Activated T-cell treated with anti-CD3 and anti-CD28 coated beads for 4 hours (primary cell): ENCODE measurements around the gene NAT10.

Experiments
- DNase-seq: peaks from one replicate; pipeline ENCODE4 v3.0.0-alpha.2; 2020

NAT10 gene

GRCh38 chr11:34150494-34151151 lies 45.2 kb downstream of the NAT10 start:
- DNase-seq: no peak

- DNase-seq: no peak
Observed at GRCh38 chr11:34151166-34151565, 45.7 kb downstream of the NAT10 start.

GRCh38 chr11:34151916-34152845 lies 46.8 kb downstream of the NAT10 start:
- DNase-seq: no peak

- no peak for DNase-seq
Observed at GRCh38 chr11:34154059-34154875, 48.8 kb downstream of the NAT10 start.

- no peak for DNase-seq
Observed at GRCh38 chr11:34155057-34155756, 49.8 kb downstream of the NAT10 start.

- DNase-seq: no peak
Observed at GRCh38 chr11:34155757-34156062, 50.3 kb downstream of the NAT10 start.

GRCh38 chr11:34157163-34157562 lies 51.7 kb downstream of the NAT10 start:
- DNase-seq: no peak

GRCh38 chr11:34158661-34159060 lies 53.2 kb downstream of the NAT10 start:
- no peak for DNase-seq

- DNase-seq: no peak
Observed at GRCh38 chr11:34160049-34160721, 54.8 kb downstream of the NAT10 start.

GRCh38 chr11:34160791-34161190 lies 55.4 kb downstream of the NAT10 start:
- no peak for DNase-seq

- DNase-seq: no peak
Observed at GRCh38 chr11:34161361-34161760, 55.9 kb downstream of the NAT10 start.

GRCh38 chr11:34161812-34162492 lies 56.5 kb downstream of the NAT10 start:
- DNase-seq: peak; percentile 2

GRCh38 chr11:34162493-34162820 lies 57.0 kb downstream of the NAT10 start:
- DNase-seq: no peak

GRCh38 chr11:34162856-34163255 lies 57.4 kb downstream of the NAT10 start:
- DNase-seq: no peak

- DNase-seq: no peak
Observed at GRCh38 chr11:34165121-34165520, 59.7 kb downstream of the NAT10 start.

- no peak for DNase-seq
Observed at GRCh38 chr11:34165786-34166555, 60.5 kb downstream of the NAT10 start.

- no peak for DNase-seq
Observed at GRCh38 chr11:34166806-34167740, 61.6 kb downstream of the NAT10 start.

- no peak for DNase-seq
Observed at GRCh38 chr11:34167961-34168360, 62.5 kb downstream of the NAT10 start.

GRCh38 chr11:34168642-34169420 lies 63.4 kb downstream of the NAT10 start:
- no peak for DNase-seq
